GM23338 (cell line): ENCODE data around the gene CACNA2D3. TPM values are rescaled to one million over a fixed set of nuclear protein-coding genes. Genes with fewer than 3 reads are reported as not detected.

Experiments used
- ATAC-seq: fragments of 200-7000 bp; cut with Tn5 transposase; 3 replicates; pipeline ENCODE4 v1.9.1; 2020
- DNase-seq: peaks from one replicate; pipeline ENCODE4 v3.0.0-alpha.2; 2015; ENCODE audit warnings: low spot score
- H2AFZ ChIP-seq: fragments of 200-600 bp; sonication (generic); 2 replicates; pipeline ENCODE4 v1.8.0; 2016; ENCODE audit warnings: antibody characterized with exemption, mild to moderate bottlenecking, moderate library complexity
- H3F3A ChIP-seq: fragments of 200-600 bp; sonication (generic); replicated peaks from 2 replicates; pipeline ENCODE4 v1.8.0; 2017; ENCODE audit warnings: antibody characterized with exemption, mixed run types, low read depth
- H3K27ac ChIP-seq: fragments of 200-600 bp; sonication (generic); 2 replicates; pipeline ENCODE4 v1.6.1; 2016; ENCODE audit warnings: low read depth
- H3K27me3 ChIP-seq: fragments of 200-600 bp; sonication (generic); 2 replicates; pipeline ENCODE4 v1.8.0; 2016; ENCODE audit warnings: mild to moderate bottlenecking, mixed run types, moderate library complexity; ENCODE audit not compliant: insufficient read depth
- H3K36me3 ChIP-seq: fragments of 200-600 bp; sonication (generic); 2 replicates; pipeline ENCODE4 v1.8.0; 2016; ENCODE audit warnings: mild to moderate bottlenecking; ENCODE audit not compliant: insufficient read depth
- H3K4me1 ChIP-seq: fragments of 200-600 bp; sonication (generic); 2 replicates; pipeline ENCODE4 v1.8.0; 2016; ENCODE audit warnings: mild to moderate bottlenecking, moderate library complexity; ENCODE audit not compliant: insufficient read depth
- H3K4me2 ChIP-seq: fragments of 200-600 bp; sonication (generic); 2 replicates; pipeline ENCODE4 v1.7.1; 2017; ENCODE audit warnings: mixed run types
- H3K4me3 ChIP-seq: fragments of 200-600 bp; sonication (generic); 2 replicates; pipeline ENCODE4 v1.6.1; 2016; ENCODE audit warnings: mixed run types
- H3K79me2 ChIP-seq: fragments of 200-600 bp; sonication (generic); replicated peaks from 2 replicates; pipeline ENCODE4 v1.8.0; 2017; ENCODE audit warnings: mild to moderate bottlenecking; ENCODE audit not compliant: insufficient read depth
- H3K9me2 ChIP-seq: fragments of 200-600 bp; sonication (generic); 2 replicates; pipeline ENCODE4 v1.8.0; 2017; ENCODE audit not compliant: insufficient read depth
- H4K20me1 ChIP-seq: fragments of 200-600 bp; sonication (generic); replicated peaks from 2 replicates; pipeline ENCODE4 v1.8.0; 2017; ENCODE audit warnings: mild to moderate bottlenecking; ENCODE audit not compliant: insufficient read depth
- H3K27ac Mint-ChIP-seq: 2 replicates; pipeline ENCODE4 v1.8.0; 2020; ENCODE audit warnings: inconsistent platforms, mild to moderate bottlenecking, moderate library complexity, mixed read lengths
- H3K27me3 Mint-ChIP-seq: 3 replicates; pipeline ENCODE4 v1.8.0; 2022; ENCODE audit warnings: low read depth, mild to moderate bottlenecking, moderate library complexity, mixed read lengths, inconsistent platforms; ENCODE audit not compliant: insufficient read depth, poor library complexity
- H3K36me3 Mint-ChIP-seq: 3 replicates; pipeline ENCODE4 v1.8.0; 2021; ENCODE audit warnings: low read depth, mild to moderate bottlenecking, inconsistent platforms, moderate library complexity, mixed read lengths
- H3K4me1 Mint-ChIP-seq: 3 replicates; pipeline ENCODE4 v1.8.0; 2020; ENCODE audit warnings: mild to moderate bottlenecking, inconsistent platforms, mixed read lengths
- H3K4me3 Mint-ChIP-seq: 3 replicates; pipeline ENCODE4 v1.8.0; 2021; ENCODE audit warnings: moderate library complexity, mild to moderate bottlenecking, inconsistent platforms, mixed read lengths
- H3K9me3 Mint-ChIP-seq: 3 replicates; pipeline ENCODE4 v1.8.0; 2020; ENCODE audit warnings: moderate library complexity, mild to moderate bottlenecking, inconsistent platforms, mixed read lengths
- CREB1 ChIP-seq: fragments of 250-450 bp; sonication (Bioruptor Pico); IDR thresholded peaks from 2 replicates; pipeline ENCODE4 v1.5.0; 2020; ENCODE audit warnings: low read depth, mild to moderate bottlenecking, moderate library complexity
- CTCF ChIP-seq, 2 experiments: fragments of 200-600 bp in 1 of 2; sonication (generic) in 1 of 2; conservative IDR thresholded peaks; 2 replicates each; pipeline versions ENCODE4 v1.5.1 to v1.6.1; 2016 to 2017; ENCODE audit warnings: antibody characterized with exemption in 2 of 2, low read depth in 2 of 2, mild to moderate bottlenecking in 2 of 2, moderate library complexity in 1 of 2
- ETS1 ChIP-seq: IDR thresholded peaks from 2 replicates; pipeline ENCODE4 v1.6.1; 2016; ENCODE audit warnings: antibody characterized with exemption
- EZH2 ChIP-seq: fragments of 200-600 bp; sonication (generic); IDR thresholded peaks from one replicate; pipeline ENCODE4 v1.8.0; 2017; ENCODE audit warnings: antibody characterized with exemption, mild to moderate bottlenecking, low read depth; ENCODE audit not compliant: unreplicated experiment
- EZH2phosphoT487 ChIP-seq: fragments of 200-600 bp; sonication (generic); IDR thresholded peaks from one replicate; pipeline ENCODE4 v1.8.1; 2018; ENCODE audit warnings: antibody characterized with exemption; ENCODE audit not compliant: unreplicated experiment
- NANOG ChIP-seq: IDR thresholded peaks from 2 replicates; pipeline ENCODE4 v1.6.1; 2016; ENCODE audit warnings: antibody characterized with exemption, borderline replicate concordance
- POLR2AphosphoS5 ChIP-seq: IDR thresholded peaks from 2 replicates; pipeline ENCODE4 v1.6.1; 2016; ENCODE audit warnings: antibody characterized with exemption, low read depth
- REST ChIP-seq: IDR thresholded peaks from one replicate; pipeline ENCODE4 v1.6.1; 2018; ENCODE audit warnings: antibody characterized with exemption; ENCODE audit not compliant: unreplicated experiment
- STAT1 ChIP-seq: IDR thresholded peaks from one replicate; pipeline ENCODE4 v1.6.1; 2016; ENCODE audit warnings: antibody characterized with exemption; ENCODE audit not compliant: unreplicated experiment
- ZNF114 ChIP-seq: fragments of 250-450 bp; sonication (Bioruptor Pico); IDR thresholded peaks from 2 replicates; pipeline ENCODE4 v1.5.0; 2020; ENCODE audit warnings: mild to moderate bottlenecking, moderate library complexity
- ZNF331 ChIP-seq: fragments of 250-450 bp; sonication (Bioruptor Pico); IDR thresholded peaks from 2 replicates; pipeline ENCODE4 v1.5.0; 2020; ENCODE audit warnings: low read depth, mild to moderate bottlenecking, moderate library complexity
- polyA plus RNA-seq: library from polyadenylated mRNA; unstranded; fragments of >200 nt; fragmentation: Nextera tagmentation; extraction: Ambion mirVana; gene quantifications from 2 replicates; pipeline ENCODE4 v1.2.1, GENCODE V29; 2016
- total RNA-seq: library from RNA; depleted of rRNA; stranded (reverse); fragments of >200 nt; shearing (Covaris generic); gene quantifications from 2 replicates; pipeline ENCODE4 v1.2.3, GENCODE V29; 2014

Gene CACNA2D3
- total and polyA plus RNA-seq, 2 experiments from 2014 or later: 2.2 to 2.3 TPM

GRCh38 chr3:54856271-54856670 lies 733.9 kb downstream of the CACNA2D3 start:
- H3K4me2 ChIP-seq: no peak overlapping the region
- no peaks in the 10 kb centered on the region for H3K36me3 ChIP-seq
- H3K27ac ChIP-seq: no peak overlapping the region
- no peaks in the 10 kb centered on the region for H3F3A ChIP-seq
- H3K4me3 ChIP-seq: no peak overlapping the region
- peaks cover 34% of the 10 kb centered on the region for H3K4me1 Mint-ChIP-seq
- peaks cover 14% of the 10 kb centered on the region; the same call in 1 of the 2 replicates for H3K9me2 ChIP-seq
- H3K79me2 ChIP-seq: no peaks in the 10 kb centered on the region
- no peaks in the 10 kb centered on the region for H3K9me3 Mint-ChIP-seq
- TF ChIP-seq ZNF114 (CRISPR knock-in tag) (no peak), CTCF (conservative IDR thresholded peaks at IDR 0.05; ENCODE audit: low read depth in 2 of 2) (no peak), POLR2AphosphoS5 (no peak), REST (no peak), NANOG (no peak), ZNF331 (CRISPR knock-in tag) (no peak), EZH2phosphoT487 (no peak), CREB1 (CRISPR knock-in tag) (no peak), STAT1 (no peak), ETS1 (no peak)
- no peak for DNase-seq
- ATAC-seq: no peak
- no peaks in the 10 kb centered on the region for H4K20me1 ChIP-seq
- H3K36me3 Mint-ChIP-seq: no peaks in the 10 kb centered on the region
- H3K27me3 Mint-ChIP-seq: peaks cover 5% of the 10 kb centered on the region
- H3K4me1 ChIP-seq: peaks cover 18% of the 10 kb centered on the region
- no peak overlapping the region for H3K27ac Mint-ChIP-seq
- H3K4me3 Mint-ChIP-seq: no peak overlapping the region
- H3K27me3 ChIP-seq: no peaks in the 10 kb centered on the region
- H2AFZ ChIP-seq: no peak overlapping the region

GRCh38 chr3:54857343-54857742 lies 735.0 kb downstream of the CACNA2D3 start:
- no peaks in the 10 kb centered on the region for H3K9me3 Mint-ChIP-seq
- peaks cover 20% of the 10 kb centered on the region for H3K4me1 ChIP-seq

More at GRCh38 chr3:54857343-54857742, 735.0 kb downstream of the CACNA2D3 start:
- no peak overlapping the region for H3K27ac ChIP-seq
- Mint-ChIP-seq H3K27ac (no peak overlapping the region), H3K27me3 (peaks cover 5% of the 10 kb centered on the region), H3K36me3 (no peaks in the 10 kb centered on the region), H3K4me3 (no peak overlapping the region), H3K4me1 (peaks cover 40% of the 10 kb centered on the region)
- H3K4me3 ChIP-seq: no peak overlapping the region
- no peaks in the 10 kb centered on the region for H3F3A ChIP-seq
- peaks cover 16% of the 10 kb centered on the region; the same call in 1 of the 2 replicates for H3K9me2 ChIP-seq
- DNase-seq (no peak), ATAC-seq (no peak)
- H3K36me3 ChIP-seq: no peaks in the 10 kb centered on the region
- no peak overlapping the region for H3K4me2 ChIP-seq
- no peaks in the 10 kb centered on the region for H3K27me3 ChIP-seq
- no peaks in the 10 kb centered on the region for H3K79me2 ChIP-seq
- H4K20me1 ChIP-seq: no peaks in the 10 kb centered on the region
- H2AFZ ChIP-seq: no peak overlapping the region
- TF ChIP-seq ZNF114 (CRISPR knock-in tag) (no peak), ZNF331 (CRISPR knock-in tag) (no peak), EZH2 (no peak)
